HepG2 (cell line): ENCODE data around the gene RASAL1. TPM values are rescaled to one million over a fixed set of nuclear protein-coding genes. Genes with fewer than 3 reads are reported as not detected.

ENCODE experiments used
- ATAC-seq: fragments of 200-7000 bp; cut with Tn5 transposase; 3 replicates; pipeline ENCODE4 v1.9.1; 2020; ENCODE audit warnings: mild to moderate bottlenecking, moderate library complexity
- BruUV-seq: library from RNA; stranded (reverse); fragments of 400-500 nt; replicated peaks from 2 replicates; lab custom pipeline; 2021; lab: Mats Ljungman, UMichigan
- CTCF ChIA-PET: fragments of 300-600 bp; formaldehyde crosslinking; extraction: SDS; loops from one replicate; lab custom pipeline; 2021; ENCODE audit warnings: low total read pairs, inconsistent platforms, low intra/inter-chr PET ratio; lab: Yijun Ruan, JAX
- POLR2A ChIA-PET: fragments of 350-600 bp; sonication (Branson Sonifier 250); formaldehyde crosslinking; loops from one replicate; lab custom pipeline; 2020; ENCODE audit warnings: antibody characterized with exemption, inconsistent platforms; lab: Yijun Ruan, JAX
- DNase-seq: peaks from one replicate; pipeline ENCODE4 v3.0.0-alpha.2; 2015; ENCODE audit warnings: low spot score
- FAIRE-seq: peaks from 3 replicates; lab custom pipeline; 2011; peaks lifted over from hg19 to GRCh38; lab: Jason Lieb, UNC
- H2AFZ ChIP-seq: one replicate; pipeline ENCODE4 v1.6.1; 2011; ENCODE audit warnings: low read length, inconsistent platforms
- H3K27ac ChIP-seq: fragments of 300-600 bp; 3 replicates; pipeline ENCODE4 v1.8.0; 2011; ENCODE audit warnings: mixed run types, mild to moderate bottlenecking, mixed read lengths, low read length, inconsistent platforms; ENCODE audit not compliant: insufficient read depth; ENCODE audit errors: extremely low read length
- H3K27me3 ChIP-seq, 2 experiments: fragments of 200-600 bp in 1 of 2; 2 replicates in 1 of 2; 3 replicates in 1 of 2; pipeline versions ENCODE4 v1.6.0 to v1.8.0; 2011; ENCODE audit warnings: low read length in 2 of 2, mild to moderate bottlenecking in 2 of 2, moderate library complexity in 2 of 2, inconsistent platforms in 1 of 2; ENCODE audit not compliant: insufficient read depth in 2 of 2, control insufficient read depth in 1 of 2
- H3K36me3 ChIP-seq, 2 experiments: fragments of 200-600 bp in 1 of 2; replicated peaks in 1 of 2; 2 replicates in 1 of 2; 3 replicates in 1 of 2; pipeline versions ENCODE4 v1.5.1 to v1.8.0; 2011; ENCODE audit warnings: low read length in 2 of 2, inconsistent platforms in 1 of 2; ENCODE audit not compliant: insufficient read depth in 2 of 2, control insufficient read depth in 1 of 2
- H3K4me1 ChIP-seq: 2 replicates; pipeline ENCODE4 v1.5.1; 2012; ENCODE audit warnings: low read length, inconsistent platforms; ENCODE audit not compliant: insufficient read depth
- H3K4me2 ChIP-seq: 2 replicates; pipeline ENCODE4 v1.6.0; 2011; ENCODE audit warnings: low read depth, low read length, inconsistent platforms
- H3K4me3 ChIP-seq, 3 experiments: fragments of 200-600 bp in 1 of 3; sonication (generic), shearing (Covaris generic) in 1 of 3; replicated peaks in 1 of 3; 2 replicates each; pipeline ENCODE4 v1.5.1; 2011 to 2016; ENCODE audit warnings: low read length in 3 of 3, inconsistent platforms in 2 of 3, low read depth in 2 of 3, mild to moderate bottlenecking in 2 of 3, control low read depth in 1 of 3, mixed read lengths in 1 of 3; ENCODE audit not compliant: insufficient read depth in 1 of 3
- H3K79me2 ChIP-seq: one replicate; pipeline ENCODE4 v1.6.1; 2011; ENCODE audit warnings: low read length, inconsistent platforms; ENCODE audit not compliant: insufficient read depth
- H3K9ac ChIP-seq: 2 replicates; pipeline ENCODE4 v1.6.0; 2011; ENCODE audit warnings: mild to moderate bottlenecking, low read depth, low read length, inconsistent platforms; ENCODE audit not compliant: insufficient read depth
- H3K9me3 ChIP-seq: 2 replicates; pipeline ENCODE4 v1.5.1; 2012; ENCODE audit warnings: mild to moderate bottlenecking, low read length
- H4K20me1 ChIP-seq: 2 replicates; pipeline ENCODE4 v1.6.0; 2011; ENCODE audit warnings: inconsistent platforms, mild to moderate bottlenecking, low read length, moderate library complexity; ENCODE audit not compliant: insufficient read depth
- ETS1 ChIP-seq: sonication (generic); formaldehyde crosslinking; IDR thresholded peaks from 2 replicates; pipeline ENCODE4 v1.4.0; 2020; ENCODE audit warnings: missing genetic modification reagents
- ETV5 ChIP-seq: IDR thresholded peaks from 2 replicates; pipeline ENCODE4 v1.6.1; 2018; ENCODE audit warnings: missing biosample characterization, missing genetic modification reagents, inconsistent platforms, borderline replicate concordance
- GMEB1 ChIP-seq: sonication (generic); formaldehyde crosslinking; IDR thresholded peaks from 2 replicates; pipeline ENCODE4 v1.5.1; 2020; ENCODE audit warnings: missing genetic modification reagents, mild to moderate bottlenecking, borderline replicate concordance
- ISX ChIP-seq: sonication (generic); formaldehyde crosslinking; conservative IDR thresholded peaks from 2 replicates; pipeline ENCODE4 v1.5.0; 2020; ENCODE audit warnings: missing genetic modification reagents
- MBNL3 ChIP-seq: fragments of 250-450 bp; sonication (Bioruptor Pico); conservative IDR thresholded peaks from 2 replicates; pipeline ENCODE4 v1.8.0; 2022; ENCODE audit warnings: mild to moderate bottlenecking, inconsistent platforms
- NR2F1 ChIP-seq, 2 experiments: fragments of 450-650 bp in 1 of 2; formaldehyde crosslinking in 1 of 2; IDR thresholded peaks; 2 replicates each; pipeline versions ENCODE4 v1.5.0 to v1.6.1; 2016 to 2020; ENCODE audit warnings: mild to moderate bottlenecking in 1 of 2, missing compliant biosample characterization in 1 of 2, missing genetic modification reagents in 1 of 2, moderate library complexity in 1 of 2
- POLR2A ChIP-seq, 2 experiments: IDR thresholded peaks; 2 replicates each; pipeline ENCODE4 v1.6.1; 2011; ENCODE audit warnings: low read depth in 2 of 2, low read length in 2 of 2, mild to moderate bottlenecking in 1 of 2, moderate library complexity in 1 of 2; ENCODE audit not compliant: insufficient read depth in 1 of 2
- RAD21 ChIP-seq: fragments of 450-650 bp; formaldehyde crosslinking; IDR thresholded peaks from 2 replicates; pipeline ENCODE4 v1.5.0; 2020; ENCODE audit warnings: mild to moderate bottlenecking
- SIN3A ChIP-seq: IDR thresholded peaks from 2 replicates; pipeline ENCODE4 v1.6.1; 2011; ENCODE audit warnings: low read depth, mild to moderate bottlenecking, control low read depth, low read length, borderline replicate concordance
- SNAI1 ChIP-seq: sonication (generic); formaldehyde crosslinking; IDR thresholded peaks from 2 replicates; pipeline ENCODE4 v1.5.0; 2020; ENCODE audit warnings: mild to moderate bottlenecking, missing genetic modification reagents, borderline replicate concordance
- SOX5 ChIP-seq: IDR thresholded peaks from 2 replicates; pipeline ENCODE4 v1.6.1; 2016; ENCODE audit warnings: borderline replicate concordance
- SP140L ChIP-seq: sonication (generic); formaldehyde crosslinking; IDR thresholded peaks from 2 replicates; pipeline ENCODE4 v1.4.0; 2020; ENCODE audit warnings: missing genetic modification reagents, borderline replicate concordance
- TFE3 ChIP-seq: IDR thresholded peaks from 2 replicates; pipeline ENCODE4 v1.6.1; 2016
- THAP7 ChIP-seq: sonication (generic); formaldehyde crosslinking; IDR thresholded peaks from 2 replicates; pipeline ENCODE4 v1.8.1; 2023; ENCODE audit warnings: mild to moderate bottlenecking, missing genetic modification reagents
- ZNF24 ChIP-seq: fragments of 450-650 bp; IDR thresholded peaks from 2 replicates; pipeline ENCODE4 v1.6.1; 2017; ENCODE audit warnings: antibody characterized with exemption, mild to moderate bottlenecking
- ZNF362 ChIP-seq: sonication (generic); formaldehyde crosslinking; IDR thresholded peaks from 2 replicates; pipeline ENCODE4 v1.4.0; 2020; ENCODE audit warnings: missing genetic modification reagents, mild to moderate bottlenecking, borderline replicate concordance
- ZNF607 ChIP-seq: sonication (generic); formaldehyde crosslinking; IDR thresholded peaks from 2 replicates; pipeline ENCODE4 v1.5.1; 2020; ENCODE audit warnings: missing genetic modification reagents, mild to moderate bottlenecking, borderline replicate concordance
- ZNF747 ChIP-seq: sonication (generic); formaldehyde crosslinking; IDR thresholded peaks from 2 replicates; pipeline ENCODE4 v1.8.1; 2023; ENCODE audit warnings: missing genetic modification reagents, mild to moderate bottlenecking, borderline replicate concordance
- ZSCAN22 ChIP-seq: sonication (generic); formaldehyde crosslinking; IDR thresholded peaks from 2 replicates; pipeline ENCODE4 v1.4.0; 2020; ENCODE audit warnings: mild to moderate bottlenecking, missing genetic modification reagents
- WGBS: methylation state at CpG from one replicate; pipeline ENCODE4 v1.1.6; 2017; ENCODE audit warnings: low lambda C conversion rate; 5-methylcytosine and 5-hydroxymethylcytosine counted together
- in situ Hi-C: cut with HindIII; loops from 2 replicates; pipeline ENCODE4 v1.10.0; 2017; ENCODE audit warnings: low pct_unique_long_range_greater_than_20kb; ENCODE audit not compliant: extremely low pct_ligation_motif_present
- intact Hi-C: fragments of 100-400 bp; cut with micrococcal nuclease; formaldehyde crosslinking; loops from one replicate; pipeline ENCODE4 v1.10.0; 2022; ENCODE audit not compliant: unreplicated experiment
- polyA plus RNA-seq, 8 experiments: library from polyadenylated mRNA; depleted of rRNA in 3 of 8; stranded (reverse) in 7 of 8; unstranded in 1 of 8; fragments of >200 nt; fragmentation: Illumina TruSeq in 4 of 8; extraction: Trizol in 4 of 8; gene quantifications; 2 replicates each; pipeline versions ENCODE4 v1.2.1 to v1.2.3, GENCODE V29; 2011 to 2016; ENCODE audit warnings: low read depth in 4 of 8, missing spikeins in 1 of 8, mixed read lengths in 1 of 8; ENCODE audit not compliant: insufficient read depth in 1 of 8
- total RNA-seq, 5 experiments: library from RNA; depleted of rRNA; stranded (reverse); fragments of >200 nt; fragmentation: Illumina TruSeq; extraction: Trizol; gene quantifications; 2 replicates each; pipeline ENCODE4 v1.2.3, GENCODE V29; 2016; ENCODE audit warnings: low read depth in 1 of 5

RASAL1 gene
- total and polyA plus RNA-seq, 2 of the 13 experiments (the other 11 are each of a cell fraction or from before 2014, with no cell fraction given) = not detected

- no peak overlapping the region for H3K9ac ChIP-seq
- ATAC-seq (no peak), DNase-seq (no peak), FAIRE-seq (no peak)
- H4K20me1 ChIP-seq = no peaks in the 10 kb centered on the region
- H3K79me2 ChIP-seq = no peaks in the 10 kb centered on the region
- CTCF ChIA-PET = interaction anchor here (1.2 kb wide), 1 partner anchor 45 kb away, joined by 3 read pairs; no protein-coding TSS in a partner anchor
- no peak overlapping the region for H3K4me2 ChIP-seq
- no peak overlapping the region for H3K27ac ChIP-seq
- in situ Hi-C loops (loop anchor here (5.0 kb wide), 1 partner anchor 48 kb away; no protein-coding TSS in a partner anchor), intact Hi-C loops (no loop called here)
- H3K9me3 ChIP-seq = no peaks in the 10 kb centered on the region
- H3K4me3 ChIP-seq = no peak overlapping the region
- POLR2A ChIA-PET = no interaction called here
- peaks cover 1 to 6% of the 10 kb centered on the region in 2 experiments; a peak in 2 of 5 replicates for H3K27me3 ChIP-seq
- 14% methylated on average over 6 of the region's 6 CpGs for WGBS
- no TSS peak for BruUV-seq
- no peaks in the 10 kb centered on the region for H3K36me3 ChIP-seq
- no peak for TF ChIP-seq POLR2A (IDR thresholded peaks at IDR 0.05; ENCODE audit: insufficient read depth in 1 of 2, low read depth in 2 of 2, low read length in 2 of 2)
- no peak for TF ChIP-seq ZNF607 (CRISPR knock-in tag)
- TF ChIP-seq ZNF362 (CRISPR knock-in tag) = no peak
- no peak for TF ChIP-seq ETV5 (CRISPR knock-in tag)
- no peak for TF ChIP-seq RAD21 (CRISPR knock-in tag)
- no peak for TF ChIP-seq GMEB1 (CRISPR knock-in tag)
- no peak for TF ChIP-seq SOX5
- no peak for TF ChIP-seq TFE3
- no peak for TF ChIP-seq MBNL3 (CRISPR knock-in tag)
- TF ChIP-seq SNAI1 (CRISPR knock-in tag) = no peak
- TF ChIP-seq ISX (CRISPR knock-in tag) = no peak
- no peak for TF ChIP-seq ZSCAN22 (CRISPR knock-in tag)
- no peak for TF ChIP-seq NR2F1 (CRISPR knock-in tag; IDR thresholded peaks at IDR 0.05)
- TF ChIP-seq ZNF747 = no peak
- no peak for TF ChIP-seq SIN3A
- no peak for TF ChIP-seq SP140L (CRISPR knock-in tag)
- no peak for TF ChIP-seq THAP7
- TF ChIP-seq ZNF24 = no peak
- no peak for TF ChIP-seq ETS1 (CRISPR knock-in tag)
- no peak overlapping the region for H2AFZ ChIP-seq
- H3K4me1 ChIP-seq = peaks cover 16% of the 10 kb centered on the region
Observed at GRCh38 chr12:113095405-113095804, 40.2 kb downstream of the RASAL1 start.
